Immature natural killer cell (primary cell): Measurements from ENCODE around the gene MANSC4. TPM values are rescaled to one million over a fixed set of nuclear protein-coding genes. Genes with fewer than 3 reads are reported as not detected.
A peak's percentile ranks its signal among the peaks of the same experiment; 100 is the strongest.
"Not testable (repeated sequence)": the region's sequence is repeated elsewhere in the genome, so short reads cannot be mapped to it uniquely, and the experiment has no call there.

Experiments used
- DNase-seq, 3 donors: peaks; one replicate each; pipeline ENCODE4 v3.0.0; 2022; ENCODE audit warnings: mixed read lengths in 1 of 3
- H3K27ac Mint-ChIP-seq, 6 donors: one replicate each; pipeline ENCODE4 v1.8.0; 2020; ENCODE audit warnings: mixed read lengths in 6 of 6, mild to moderate bottlenecking in 5 of 6, inconsistent platforms in 4 of 6, moderate library complexity in 3 of 6
- H3K27me3 Mint-ChIP-seq, 3 donors: one replicate each; pipeline ENCODE4 v1.8.0; 2020 to 2021; ENCODE audit warnings: low read depth in 3 of 3, mild to moderate bottlenecking in 3 of 3, mixed read lengths in 3 of 3, moderate library complexity in 3 of 3, inconsistent platforms in 1 of 3
- H3K36me3 Mint-ChIP-seq, 3 donors: one replicate each; pipeline ENCODE4 v1.8.0; 2020; ENCODE audit warnings: mixed read lengths in 3 of 3, inconsistent platforms in 2 of 3, mild to moderate bottlenecking in 2 of 3
- H3K4me1 Mint-ChIP-seq, 2 donors: one replicate each; pipeline ENCODE4 v1.8.0; 2020; ENCODE audit warnings: inconsistent platforms in 2 of 2, mild to moderate bottlenecking in 2 of 2, mixed read lengths in 2 of 2, moderate library complexity in 1 of 2
- H3K4me3 Mint-ChIP-seq, 5 donors: one replicate each; pipeline ENCODE4 v1.8.0; 2020; ENCODE audit warnings: mild to moderate bottlenecking in 5 of 5, mixed read lengths in 5 of 5, inconsistent platforms in 3 of 5, moderate library complexity in 3 of 5
- H3K9me3 Mint-ChIP-seq, 6 donors: one replicate each; pipeline ENCODE4 v1.8.0; 2020; ENCODE audit warnings: mild to moderate bottlenecking in 6 of 6, mixed read lengths in 6 of 6, inconsistent platforms in 4 of 6, moderate library complexity in 3 of 6
- polyA plus RNA-seq, 3 donors: library from polyadenylated mRNA; unstranded; fragments of 300-500 nt; fragmentation: Illumina TruSeq; gene quantifications; one replicate each; pipeline ENCODE4 v1.2.3, GENCODE V29; 2021

MANSC4 gene
- polyA plus RNA-seq, 3 donors from 2014 or later: not detected

DNA sequence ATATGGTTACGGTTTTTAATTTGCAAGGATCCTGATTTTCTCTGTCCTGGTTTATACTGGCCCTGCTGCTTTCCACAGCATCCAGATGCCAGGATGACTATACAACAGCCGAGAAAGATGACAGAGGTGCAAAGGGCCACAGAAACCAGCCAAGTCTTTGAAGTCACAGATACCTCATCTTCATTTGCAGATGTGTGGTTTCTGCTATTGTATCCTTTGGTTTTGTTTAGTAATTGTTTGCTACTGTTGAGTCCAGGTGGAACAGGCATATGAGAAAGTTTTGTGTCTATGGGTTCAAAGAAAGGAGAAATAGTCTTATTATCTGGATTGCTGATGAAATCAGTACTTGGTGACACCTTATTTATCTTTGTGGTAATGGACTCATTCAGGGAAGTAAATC is 17.3 kb downstream of the MANSC4 start:
- no peaks in the 10 kb centered on the region for H3K4me1 Mint-ChIP-seq
- no peaks in the 10 kb centered on the region for H3K9me3 Mint-ChIP-seq
- H3K27ac Mint-ChIP-seq: no peak overlapping the region
- peaks cover 0 to 5% (median 0%) of the 10 kb centered on the region in 3 donors for H3K36me3 Mint-ChIP-seq
- H3K27me3 Mint-ChIP-seq: peaks cover 0 to 1% (median 0%) of the 10 kb centered on the region in 3 donors
- H3K4me3 Mint-ChIP-seq: no peak overlapping the region
- DNase-seq: no peak

DNA sequence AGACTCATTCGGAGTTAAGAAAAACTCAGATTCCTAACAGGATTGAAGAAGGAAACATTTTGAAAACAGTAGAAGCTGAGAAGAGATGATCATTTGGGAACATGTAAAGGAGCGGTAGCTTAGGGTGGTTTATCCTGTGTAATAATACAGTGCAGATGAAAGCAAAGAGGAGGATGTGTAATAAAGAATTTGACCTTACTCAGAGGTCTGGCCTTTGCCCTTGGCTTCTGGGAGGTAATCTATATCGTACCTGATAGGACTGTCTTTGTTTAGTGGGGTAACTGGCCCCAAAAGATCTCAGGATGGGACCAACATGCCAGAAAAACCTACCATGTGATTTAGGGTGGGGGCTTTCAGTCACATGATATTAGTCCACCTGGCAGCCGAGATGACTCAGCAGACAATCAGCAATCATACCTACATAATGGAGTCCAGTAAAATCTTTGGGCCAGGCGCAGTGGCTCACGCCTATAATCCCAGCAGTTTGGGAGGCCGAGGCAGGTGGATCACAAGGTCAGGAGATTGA is 23.3 kb downstream of the MANSC4 start:
- Mint-ChIP-seq H3K4me1 (no peaks in the 10 kb centered on the region), H3K36me3 (peaks cover 9 to 21% (median 20%) of the 10 kb centered on the region in 3 donors), H3K27me3 (peaks cover 0 to 1% (median 0%) of the 10 kb centered on the region in 3 donors), H3K4me3 (no peak overlapping the region), H3K9me3 (no peaks in the 10 kb centered on the region), H3K27ac (peak overlapping the region in 2 of 6 donors; percentile 6 to 51)
- no peak for DNase-seq

DNA sequence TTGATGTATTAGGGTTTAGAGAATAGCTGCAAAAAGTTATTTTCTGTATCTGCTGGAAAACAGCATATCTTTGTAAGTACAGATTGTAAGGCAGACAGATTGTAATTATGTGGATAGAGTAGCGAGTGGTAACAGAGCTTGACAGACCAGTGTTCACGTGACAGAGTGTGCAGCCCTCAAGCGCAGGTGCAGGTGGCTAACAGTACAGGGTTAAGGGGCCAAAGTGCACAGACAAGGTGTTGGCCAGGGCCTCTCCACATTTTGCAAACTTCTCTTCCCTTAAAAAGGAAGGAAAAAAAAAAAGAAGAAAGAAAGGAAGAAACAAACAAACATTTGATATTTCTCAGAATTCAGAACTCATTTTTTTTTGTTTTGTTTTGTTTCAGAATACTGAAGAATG is 25.2 kb downstream of the MANSC4 start:
- peaks cover 0 to 1% (median 1%) of the 10 kb centered on the region in 3 donors for H3K27me3 Mint-ChIP-seq
- no peak overlapping the region for H3K4me3 Mint-ChIP-seq
- peaks cover 9 to 21% (median 17%) of the 10 kb centered on the region in 3 donors for H3K36me3 Mint-ChIP-seq
- no peaks in the 10 kb centered on the region for H3K4me1 Mint-ChIP-seq
- DNase-seq: no peak
- no peak overlapping the region for H3K27ac Mint-ChIP-seq
- H3K9me3 Mint-ChIP-seq: no peaks in the 10 kb centered on the region

DNA sequence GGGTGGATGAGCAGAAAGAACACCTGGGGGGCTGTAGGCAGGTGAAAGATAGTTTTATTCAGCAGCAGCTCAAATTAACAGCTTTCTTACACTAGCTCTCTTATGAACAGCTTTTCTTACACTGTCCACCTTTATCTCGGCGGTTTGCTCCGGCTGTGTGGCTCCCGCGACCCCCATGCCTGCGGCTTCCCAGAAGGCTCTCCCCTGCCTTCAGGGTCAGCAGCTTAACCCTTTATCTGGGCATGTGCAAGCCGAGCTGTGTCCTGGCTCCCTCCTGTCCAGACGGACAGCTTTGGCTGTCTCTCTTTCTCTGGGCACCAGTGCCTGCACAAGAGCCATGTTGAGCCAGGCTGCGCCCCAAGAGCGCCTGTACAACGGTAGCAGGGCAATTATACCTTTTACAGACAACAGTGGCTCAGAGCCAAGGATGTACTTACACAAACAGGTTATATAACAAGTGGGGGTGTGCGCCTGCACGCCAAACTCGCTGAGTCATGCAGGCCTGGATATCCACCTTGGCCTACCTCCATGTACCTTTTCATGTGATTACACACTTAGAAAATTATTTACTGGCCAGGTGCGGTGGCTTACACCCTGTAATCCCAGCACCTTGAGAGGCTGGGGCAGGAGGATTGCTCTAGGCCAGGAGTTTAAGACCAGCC is 28.5 kb downstream of the MANSC4 start:
- DNase-seq: no peak
- Mint-ChIP-seq H3K4me1 (no peaks in the 10 kb centered on the region), H3K9me3 (no peaks in the 10 kb centered on the region), H3K27me3 (peaks cover 0 to 1% (median 1%) of the 10 kb centered on the region in 3 donors), H3K27ac (no peak overlapping the region), H3K4me3 (no peak overlapping the region), H3K36me3 (peaks cover 9 to 23% (median 12%) of the 10 kb centered on the region in 3 donors)

DNA sequence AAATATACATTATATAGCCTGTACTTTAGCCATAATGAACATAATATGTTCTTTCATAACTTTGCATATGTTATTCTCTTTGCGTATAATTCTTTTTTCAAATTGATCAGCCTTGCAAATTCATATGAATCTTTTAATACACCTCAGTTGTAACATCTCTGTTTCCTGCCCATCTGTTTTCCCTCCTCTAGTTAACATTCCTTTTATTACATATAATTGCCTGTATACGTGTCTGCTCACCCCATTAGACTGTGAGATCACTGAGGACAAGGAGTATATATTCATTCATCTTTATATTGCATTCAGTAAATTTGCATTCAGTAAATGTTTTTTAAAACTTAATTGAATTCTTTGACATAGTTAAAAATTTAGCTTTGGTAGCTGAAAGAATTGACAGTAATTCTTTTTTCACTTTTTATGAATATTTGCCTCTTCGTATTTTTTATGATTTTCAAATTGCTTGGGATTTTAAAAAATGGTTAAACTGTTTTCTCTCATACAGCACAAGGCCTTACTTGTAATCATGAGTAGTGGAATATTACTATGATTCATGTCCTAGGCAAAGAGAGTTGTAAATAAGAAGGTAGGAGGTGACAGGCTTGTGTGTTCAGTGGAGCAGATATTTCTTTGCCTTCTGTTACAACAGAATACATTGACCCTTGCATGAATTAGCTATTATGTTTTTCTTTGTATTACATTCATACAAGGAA is 32.8 kb downstream of the MANSC4 start:
- DNase-seq: no peak
- H3K4me3 Mint-ChIP-seq: no peak overlapping the region
- H3K4me1 Mint-ChIP-seq: no peaks in the 10 kb centered on the region
- no peak overlapping the region for H3K27ac Mint-ChIP-seq
- H3K9me3 Mint-ChIP-seq: no peaks in the 10 kb centered on the region
- peaks cover 3 to 28% (median 17%) of the 10 kb centered on the region in 3 donors for H3K36me3 Mint-ChIP-seq
- H3K27me3 Mint-ChIP-seq: peaks cover 0 to 5% (median 0%) of the 10 kb centered on the region in 3 donors

DNA sequence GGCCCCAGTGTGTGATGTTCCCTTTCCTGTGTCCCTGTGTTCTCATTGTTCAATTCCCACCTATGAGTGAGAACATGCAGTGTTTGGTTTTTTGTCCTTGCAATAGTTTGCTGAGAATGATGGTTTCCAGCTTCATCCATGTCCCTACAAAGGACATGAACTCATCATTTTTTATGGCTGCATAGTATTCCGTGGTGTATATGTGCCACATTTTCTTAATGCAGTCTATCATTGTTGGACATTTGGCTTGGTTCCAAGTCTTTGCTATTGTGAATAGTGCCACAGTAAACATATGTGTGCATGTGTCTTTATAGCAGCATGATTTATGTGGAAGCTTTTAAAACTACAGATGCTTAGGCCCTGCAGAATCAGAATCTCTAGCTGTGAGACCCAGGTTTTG is 34.3 kb downstream of the MANSC4 start:
- H3K4me3 Mint-ChIP-seq: not testable (repeated sequence)
- peaks cover 3 to 29% (median 17%) of the 10 kb centered on the region in 3 donors for H3K36me3 Mint-ChIP-seq

DNA sequence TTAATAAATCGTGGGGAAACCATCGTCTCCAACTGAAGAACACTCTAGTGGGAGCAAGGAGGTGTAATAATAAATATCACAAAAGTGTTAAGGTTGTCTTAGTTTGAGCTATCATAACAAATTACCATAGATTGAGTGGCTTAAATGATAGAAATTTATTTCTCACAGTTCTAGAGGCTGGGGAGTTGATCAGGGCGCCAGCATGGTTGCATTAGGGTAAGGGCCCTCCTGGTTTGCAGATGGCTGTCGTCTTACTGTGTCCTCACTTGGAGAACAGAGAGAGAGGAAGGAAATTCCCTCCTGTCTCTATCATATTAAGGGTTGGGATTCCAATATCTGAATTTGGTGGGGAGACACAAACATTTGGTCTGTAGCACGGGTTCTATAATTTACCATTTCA is 36.4 kb downstream of the MANSC4 start:
- Mint-ChIP-seq H3K9me3 (no peaks in the 10 kb centered on the region), H3K27me3 (peaks cover 0 to 4% (median 0%) of the 10 kb centered on the region in 3 donors), H3K36me3 (peaks cover 10 to 34% (median 17%) of the 10 kb centered on the region in 3 donors), H3K4me1 (no peaks in the 10 kb centered on the region), H3K27ac (no peak overlapping the region), H3K4me3 (no peak overlapping the region)
- no peak for DNase-seq

More for the DNA sequence above, 34.3 kb downstream of the MANSC4 start:
- not testable (repeated sequence) for H3K4me1 Mint-ChIP-seq, H3K27me3 Mint-ChIP-seq, H3K27ac Mint-ChIP-seq, DNase-seq, H3K9me3 Mint-ChIP-seq

DNA sequence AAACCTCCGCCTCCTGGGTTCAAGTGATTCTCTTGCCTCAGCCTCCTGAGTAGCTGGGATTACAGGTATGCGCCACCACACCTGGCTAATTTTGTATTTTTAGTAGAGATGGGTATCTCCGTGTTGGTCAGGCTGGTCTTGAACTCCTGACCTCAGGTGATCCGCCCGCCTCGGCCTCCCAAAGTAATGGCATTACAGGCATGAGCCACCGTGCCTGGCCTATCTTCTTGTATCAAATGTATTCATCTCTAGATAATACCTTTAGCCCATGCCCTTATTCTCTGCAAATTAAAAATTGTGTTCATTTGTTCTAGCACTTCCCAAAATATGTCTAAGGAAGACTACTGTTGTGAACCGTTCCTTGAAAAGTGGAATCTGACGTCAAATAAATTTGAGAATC is 45.7 kb downstream of the MANSC4 start:
- peaks cover 16 to 35% (median 23%) of the 10 kb centered on the region in 3 donors for H3K36me3 Mint-ChIP-seq
- not testable (repeated sequence) for H3K4me1 Mint-ChIP-seq, H3K27me3 Mint-ChIP-seq, H3K27ac Mint-ChIP-seq, H3K9me3 Mint-ChIP-seq, H3K4me3 Mint-ChIP-seq, DNase-seq

DNA sequence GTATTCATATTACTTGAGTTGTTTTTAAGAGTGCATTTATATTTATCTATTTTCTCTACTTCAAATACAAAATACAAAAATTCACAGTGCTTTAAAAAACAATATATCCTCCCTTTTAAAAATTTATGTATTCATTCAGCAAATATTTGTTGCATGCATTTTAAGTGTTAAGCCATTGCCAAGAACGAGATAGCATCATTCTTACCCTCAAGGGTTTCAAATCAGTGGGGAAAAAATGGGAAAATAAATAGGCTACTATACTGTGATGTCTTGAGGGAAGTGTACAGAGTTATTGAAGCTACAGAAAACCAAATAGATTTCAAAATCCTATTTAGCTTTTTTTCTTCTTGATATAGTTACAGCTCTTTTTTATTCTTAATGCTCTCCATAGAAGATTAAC is 46.2 kb downstream of the MANSC4 start:
- Mint-ChIP-seq H3K4me3 (no peak overlapping the region), H3K36me3 (peaks cover 16 to 37% (median 25%) of the 10 kb centered on the region in 3 donors), H3K9me3 (no peaks in the 10 kb centered on the region), H3K4me1 (no peaks in the 10 kb centered on the region), H3K27ac (no peak overlapping the region), H3K27me3 (no peaks in the 10 kb centered on the region)
- DNase-seq: no peak

DNA sequence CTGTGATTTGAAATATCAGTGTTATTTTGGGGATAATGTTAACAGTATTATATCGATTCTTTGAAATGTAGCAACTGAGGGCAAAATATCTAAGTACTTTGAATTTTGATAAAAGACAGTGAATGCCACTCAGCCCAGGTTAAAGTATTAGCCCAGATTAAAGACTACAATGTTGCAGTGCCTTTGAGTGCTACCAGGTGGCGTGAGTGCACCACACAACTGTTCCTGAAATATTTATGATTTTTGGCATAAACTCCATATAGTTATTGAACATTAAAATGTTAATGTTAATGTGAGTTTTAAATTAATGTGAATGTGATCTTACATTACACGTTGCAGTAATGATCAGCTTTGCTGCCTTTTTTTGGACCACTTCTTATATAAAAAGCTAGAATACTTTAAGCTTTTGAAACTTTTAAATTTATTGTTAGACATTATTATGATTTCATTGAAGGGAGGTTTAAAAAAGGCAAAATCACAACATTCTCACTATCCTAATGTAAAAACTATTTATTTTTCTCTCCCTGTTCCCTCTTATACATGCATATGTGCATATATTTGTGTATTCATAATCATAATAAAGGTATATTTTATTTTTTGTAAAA is 46.9 kb downstream of the MANSC4 start:
- Mint-ChIP-seq H3K9me3 (no peaks in the 10 kb centered on the region), H3K27me3 (no peaks in the 10 kb centered on the region), H3K36me3 (peaks cover 16 to 37% (median 25%) of the 10 kb centered on the region in 3 donors), H3K4me3 (no peak overlapping the region), H3K27ac (no peak overlapping the region), H3K4me1 (no peaks in the 10 kb centered on the region)
- peak in 2 of 3 donors; percentile 4 to 20 for DNase-seq

DNA sequence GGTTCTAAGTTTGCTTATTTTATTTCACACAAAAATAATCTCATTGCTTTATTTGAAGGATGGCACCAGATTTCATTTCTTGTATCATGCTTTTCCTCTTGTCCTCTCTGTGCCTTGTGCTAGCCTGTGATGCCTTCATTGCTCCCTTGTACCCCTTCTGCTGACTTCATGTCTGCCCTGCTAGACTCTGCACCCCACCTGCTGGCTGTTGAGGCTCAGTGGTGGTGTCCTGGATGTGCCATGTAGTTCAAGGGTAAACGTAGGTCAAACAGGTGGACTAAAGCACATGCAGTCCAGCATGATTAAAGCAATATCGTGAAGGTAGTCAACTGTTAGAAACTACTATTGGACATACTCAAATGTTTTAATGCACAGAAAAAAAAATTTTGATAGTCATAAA is 47.8 kb downstream of the MANSC4 start:
- no peak for DNase-seq
- H3K4me3 Mint-ChIP-seq: no peak overlapping the region
- no peaks in the 10 kb centered on the region for H3K4me1 Mint-ChIP-seq
- no peak overlapping the region for H3K27ac Mint-ChIP-seq
- no peaks in the 10 kb centered on the region for H3K9me3 Mint-ChIP-seq
- no peaks in the 10 kb centered on the region for H3K27me3 Mint-ChIP-seq
- H3K36me3 Mint-ChIP-seq: peaks cover 14 to 34% (median 21%) of the 10 kb centered on the region in 3 donors

DNA sequence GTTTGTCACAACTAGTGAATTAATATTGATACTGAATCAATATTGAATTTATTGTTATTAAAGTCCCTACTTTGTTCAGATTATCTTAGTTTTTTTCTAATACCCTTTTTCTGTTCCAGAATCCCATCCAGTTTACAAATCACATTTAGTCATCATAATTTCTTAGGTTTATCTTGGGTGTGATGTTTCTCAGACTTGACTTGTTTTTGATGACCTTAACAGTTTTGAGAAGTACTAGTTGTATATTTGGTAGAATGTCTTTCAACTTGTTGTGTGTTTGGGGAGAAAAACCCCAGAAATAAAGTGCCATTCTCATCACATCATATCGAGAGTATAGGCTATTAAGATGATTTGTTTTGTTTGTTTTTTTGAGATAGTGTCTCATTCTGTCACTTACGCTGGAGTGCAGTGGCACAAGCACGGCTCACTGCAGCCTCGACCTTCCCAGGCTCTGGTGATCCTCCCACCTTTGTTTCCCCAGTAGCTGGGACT is 49.9 kb downstream of the MANSC4 start:
- Mint-ChIP-seq H3K36me3 (peaks cover 12 to 29% (median 14%) of the 10 kb centered on the region in 3 donors), H3K9me3 (no peaks in the 10 kb centered on the region), H3K27me3 (no peaks in the 10 kb centered on the region), H3K4me3 (no peak overlapping the region), H3K4me1 (no peaks in the 10 kb centered on the region), H3K27ac (no peak overlapping the region)
- no peak for DNase-seq

DNA sequence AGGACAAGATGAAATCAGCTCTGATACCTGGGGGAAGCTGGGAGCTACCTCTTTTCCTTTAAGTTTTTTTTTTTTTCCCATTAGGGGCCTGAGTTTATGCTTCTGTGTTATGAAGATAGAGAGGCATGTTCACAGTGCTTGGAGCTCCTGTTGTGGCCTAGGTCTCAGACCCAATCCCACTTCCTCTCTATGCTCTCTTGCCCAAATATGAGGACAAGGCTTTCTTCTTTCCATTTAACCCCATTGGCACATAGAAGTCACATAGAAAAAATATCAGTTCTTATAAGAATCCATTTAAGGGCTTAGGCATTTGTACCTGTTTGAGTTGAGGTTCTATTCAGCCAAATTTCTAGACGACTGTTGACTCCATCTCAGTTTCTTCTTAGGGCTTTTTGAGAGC is 56.8 kb downstream of the MANSC4 start:
- DNase-seq: no peak
- Mint-ChIP-seq H3K27ac (no peak overlapping the region), H3K4me1 (peaks cover 0 to 3% of the 10 kb centered on the region in 2 donors), H3K36me3 (peaks cover 3 to 12% (median 4%) of the 10 kb centered on the region in 3 donors), H3K27me3 (peaks cover 0 to 2% (median 0%) of the 10 kb centered on the region in 3 donors), H3K4me3 (no peak overlapping the region), H3K9me3 (no peaks in the 10 kb centered on the region)
